Left renal cortex interstitium (tissue), 4 donors: ENCODE results near the gene OPA3. TPM values are rescaled to one million over a fixed set of nuclear protein-coding genes. Genes with fewer than 3 reads are reported as not detected.

Experiments
- DNase-seq, 4 donors: peaks; one replicate each; pipeline ENCODE4 v3.0.0-alpha.2; 2013; ENCODE audit warnings: low read depth in 4 of 4, low spot score in 2 of 4, missing footprints in 1 of 4
- polyA plus RNA-seq, 4 donors: library from polyadenylated mRNA; unstranded; fragments of 120-200 nt; gene quantifications; one replicate each; pipeline ENCODE4 v1.2.1, GENCODE V29; 2013; ENCODE audit not compliant: insufficient read length in 4 of 4

The OPA3 gene
- polyA plus RNA-seq, 4 donors, result 9.7 to 13.3 (median 10.6) TPM

GRCh38 chr19:45506246-45506988 lies 78.2 kb downstream of the OPA3 start:
- DNase-seq, result peak in 2 of 4 donors; percentile 76 to 79

- DNase-seq, result no peak
These were observed 78.7 kb downstream of the OPA3 start for GRCh38 chr19:45505996-45506245.

GRCh38 chr19:45505151-45505995 lies 79.2 kb downstream of the OPA3 start:
- DNase-seq, result no peak

GRCh38 chr19:45503909-45504308 lies 80.7 kb downstream of the OPA3 start:
- DNase-seq, result no peak

- no peak for DNase-seq
These were observed 82.5 kb downstream of the OPA3 start for GRCh38 chr19:45502111-45502510.

GRCh38 chr19:45501730-45502014 lies 82.9 kb downstream of the OPA3 start:
- no peak for DNase-seq

GRCh38 chr19:45500918-45501729 lies 83.5 kb downstream of the OPA3 start:
- DNase-seq, result no peak

GRCh38 chr19:45499196-45500180 lies 85.1 kb downstream of the OPA3 start:
- no peak for DNase-seq

GRCh38 chr19:45498411-45499195 lies 86.0 kb downstream of the OPA3 start, which contains the start of gene PPM1N:
TSS of gene PPM1N (plus strand) at chr19:45498443. CDS start at chr19:45498473, 30 bp downstream.
- no peak for DNase-seq

GRCh38 chr19:45497791-45498190 lies 86.8 kb downstream of the OPA3 start:
- no peak for DNase-seq

GRCh38 chr19:45496349-45496953 lies 88.2 kb downstream of the OPA3 start:
- no peak for DNase-seq

- no peak for DNase-seq
These were observed 89.4 kb downstream of the OPA3 start for GRCh38 chr19:45495178-45495577.

- DNase-seq, result no peak
These were observed 90.2 kb downstream of the OPA3 start for GRCh38 chr19:45494261-45494916.

GRCh38 chr19:45492627-45493470 lies 91.8 kb downstream of the OPA3 start:
- no peak for DNase-seq

- no peak for DNase-seq
These were observed 92.4 kb downstream of the OPA3 start for GRCh38 chr19:45492137-45492626.

GRCh38 chr19:45489216-45489855 lies 95.3 kb downstream of the OPA3 start:
- no peak for DNase-seq

GRCh38 chr19:45488708-45489107 lies 95.9 kb downstream of the OPA3 start:
- DNase-seq, result no peak
